Hindlimb muscle (tissue), 1 donor: ENCODE results near the gene PLOD1. TPM values are rescaled to one million over a fixed set of nuclear protein-coding genes. Genes with fewer than 3 reads are reported as not detected.
"Not testable (repeated sequence)": the region's sequence is repeated elsewhere in the genome, so short reads cannot be mapped to it uniquely, and the experiment has no call there.

Source experiments
- DNase-seq: peaks from one replicate; pipeline ENCODE4 v3.0.0-alpha.2; 2013
- polyA plus RNA-seq: library from polyadenylated mRNA; unstranded; fragments of 120-200 nt; gene quantifications from one replicate; pipeline ENCODE4 v1.2.1, GENCODE V29; 2013; ENCODE audit not compliant: insufficient read length

The PLOD1 gene
- polyA plus RNA-seq, 1 donor: 144 TPM

- not testable (repeated sequence) for DNase-seq
Measured at GRCh38 chr1:11912482-11913216, 21.9 kb upstream of the PLOD1 start.

- DNase-seq: no peak
Measured at GRCh38 chr1:11913291-11913690, 21.2 kb upstream of the PLOD1 start.

DNA sequence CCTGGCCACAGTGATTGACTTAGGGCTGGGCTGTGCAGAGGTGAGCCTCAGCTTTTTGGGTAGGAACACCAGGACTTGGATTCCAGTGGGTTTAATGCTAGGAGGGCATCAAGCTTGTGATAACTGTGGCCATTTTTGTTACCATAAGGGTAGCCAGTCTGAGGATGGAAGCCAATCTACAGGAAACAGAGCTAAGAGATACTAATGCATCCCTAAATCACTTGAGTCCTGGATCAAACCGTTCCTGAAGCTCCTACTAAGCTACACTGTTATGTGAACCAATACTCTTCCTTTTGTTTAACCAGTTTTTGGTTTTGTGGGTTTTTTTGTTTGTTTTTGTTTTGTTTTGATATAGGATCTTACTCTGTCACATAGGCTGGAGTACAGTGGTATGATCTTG, 20.5 kb upstream of the PLOD1 start:
- DNase-seq: no peak

DNA sequence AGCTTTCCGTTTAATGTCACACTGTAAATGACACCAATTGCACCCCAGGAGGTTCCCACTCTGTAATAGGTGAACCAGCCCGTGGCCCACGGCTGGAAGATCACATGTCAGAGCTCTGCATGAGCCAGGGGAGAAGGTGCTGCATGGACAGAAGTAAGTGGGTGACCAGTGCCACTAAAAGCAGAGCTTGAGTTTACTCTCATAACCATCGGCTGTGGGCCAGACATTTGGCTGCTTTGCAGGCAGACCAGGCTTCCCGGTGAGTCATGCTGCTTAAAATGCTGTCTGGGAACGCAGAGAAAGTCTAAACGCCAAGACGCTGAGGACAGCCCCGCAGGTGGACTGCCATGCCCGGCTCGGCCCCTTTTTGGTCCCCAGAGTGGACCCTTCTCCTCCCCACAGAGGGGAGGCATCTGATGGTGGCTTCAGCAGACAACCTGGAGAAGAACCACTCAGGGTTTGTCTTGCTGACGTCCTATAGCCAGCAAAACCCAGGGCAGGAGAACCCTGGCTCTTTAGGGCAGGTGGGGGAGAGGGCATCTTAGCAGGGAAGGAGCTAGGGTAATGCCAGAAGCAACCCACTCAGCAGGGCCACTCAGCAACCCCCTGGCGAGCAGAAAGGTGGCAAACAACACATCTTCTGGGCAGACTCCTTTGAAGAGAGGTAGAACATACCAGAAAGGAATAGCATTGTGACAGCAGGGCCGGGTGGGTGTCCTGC, 15.6 kb upstream of the PLOD1 start:
- DNase-seq: no peak

- no peak for DNase-seq
Measured at GRCh38 chr1:11919621-11920020, 14.9 kb upstream of the PLOD1 start.

- DNase-seq: no peak
Measured at GRCh38 chr1:11920239-11920903, 14.1 kb upstream of the PLOD1 start.

DNA sequence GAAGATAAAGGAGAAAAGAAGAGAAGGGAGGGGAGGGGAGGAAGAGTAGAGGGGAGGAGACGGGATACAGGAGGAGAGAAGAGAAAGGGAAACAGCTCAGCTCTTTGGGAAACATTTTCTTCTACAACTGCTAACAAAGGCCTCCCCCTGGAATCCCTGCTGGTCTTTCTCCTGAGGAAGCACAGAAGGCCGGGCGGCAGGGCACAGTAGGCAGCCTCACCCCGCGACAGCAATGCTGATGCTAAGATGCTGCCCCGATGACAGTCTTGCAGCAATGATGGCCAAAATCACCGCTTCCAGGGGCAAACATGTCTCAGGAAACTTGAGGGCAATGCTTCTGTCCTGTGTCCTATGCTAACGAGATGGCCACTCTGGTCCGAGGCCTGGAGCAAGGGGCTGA, 13.5 kb upstream of the PLOD1 start:
- no peak for DNase-seq

DNA sequence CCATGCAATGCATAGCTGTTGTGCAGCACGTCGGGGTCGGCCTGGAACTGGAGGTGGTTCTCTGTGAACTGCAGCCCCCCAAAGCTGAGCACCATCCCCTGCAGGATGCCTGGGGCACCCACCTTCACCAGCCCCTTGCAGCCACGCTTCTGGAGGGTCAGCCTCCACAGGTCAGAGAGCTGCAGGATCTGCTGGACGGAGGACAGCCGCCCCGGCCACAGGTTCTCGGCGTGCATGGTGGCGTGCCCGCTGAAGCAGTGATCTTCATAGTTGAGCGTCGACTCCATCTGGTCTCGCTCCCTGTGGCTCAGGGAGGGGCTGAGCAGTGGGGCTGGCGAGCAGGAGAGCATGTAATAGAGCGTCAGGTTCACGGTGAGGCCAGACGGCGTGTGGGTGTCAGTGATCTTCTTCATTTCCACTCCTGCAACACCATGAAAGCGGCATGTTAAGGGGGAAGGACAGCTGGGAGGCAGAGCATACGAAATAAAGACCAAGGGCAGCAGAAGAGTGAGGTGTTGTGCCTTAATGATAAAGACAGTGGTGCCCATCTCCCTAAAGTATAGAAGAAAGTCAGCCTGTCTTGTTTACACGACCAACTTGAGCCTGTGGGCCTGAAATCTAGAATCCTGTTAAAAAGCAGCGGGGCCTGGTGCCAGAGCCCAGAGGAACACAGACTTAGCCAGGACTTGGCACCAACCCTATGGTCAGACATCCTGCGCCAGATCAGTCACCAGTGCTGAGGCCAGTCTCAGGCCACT, 11.3 kb upstream of the PLOD1 start:
- no peak for DNase-seq

DNA sequence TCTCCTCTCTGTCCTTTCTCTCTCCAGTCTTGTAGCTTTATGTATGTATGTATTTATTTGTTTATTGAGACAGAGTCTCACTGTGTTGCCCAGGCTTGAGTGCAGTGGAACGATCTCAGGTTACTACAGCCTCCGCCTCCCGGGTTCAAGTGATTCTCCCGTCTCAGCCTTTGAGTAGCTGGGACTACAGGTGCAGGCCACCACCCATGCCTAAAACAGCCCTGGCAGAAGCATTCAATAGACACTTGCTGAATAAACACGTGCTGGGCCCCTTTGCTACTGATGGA, 10.7 kb upstream of the PLOD1 start:
- no peak for DNase-seq

DNA sequence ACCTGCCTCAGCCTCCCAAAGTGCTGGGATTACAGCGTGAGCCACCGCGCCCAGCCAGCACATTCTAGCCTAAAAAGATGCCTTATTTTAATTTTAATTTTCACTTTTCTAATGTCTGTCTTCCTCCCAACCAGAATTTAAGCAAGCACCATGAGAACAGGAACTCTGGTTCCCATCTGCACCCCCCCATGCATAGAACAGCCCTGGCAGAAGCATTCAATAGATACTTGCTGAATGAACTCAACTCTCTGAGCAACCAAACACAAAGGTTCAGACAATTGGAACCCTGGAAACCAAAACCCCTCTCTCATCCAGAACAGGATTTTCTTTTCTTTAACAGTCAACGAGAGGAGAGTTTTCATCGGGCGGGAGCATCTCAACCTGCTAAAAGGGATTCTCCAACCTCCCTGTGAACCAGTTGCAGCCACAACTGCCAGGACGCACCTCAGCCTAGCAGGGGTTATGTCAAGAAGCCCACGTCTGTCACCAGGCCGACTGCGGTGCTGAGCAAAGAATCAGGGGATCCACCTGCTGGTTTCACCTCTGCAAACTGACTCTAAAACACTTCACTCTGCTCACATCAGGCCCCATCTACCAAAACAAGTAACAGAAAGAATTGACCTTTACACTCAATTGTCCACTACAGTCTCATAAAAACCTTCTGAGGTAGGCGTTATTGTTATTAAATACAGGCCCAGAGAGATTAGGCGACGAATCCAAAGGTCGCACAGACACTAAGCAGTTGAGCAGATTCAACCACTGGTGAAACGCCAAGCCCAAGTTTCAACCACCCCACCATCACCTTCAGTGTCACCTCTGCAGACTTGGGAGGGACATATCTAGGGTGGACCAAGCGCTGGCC, 10.0 kb upstream of the PLOD1 start:
- no peak for DNase-seq

DNA sequence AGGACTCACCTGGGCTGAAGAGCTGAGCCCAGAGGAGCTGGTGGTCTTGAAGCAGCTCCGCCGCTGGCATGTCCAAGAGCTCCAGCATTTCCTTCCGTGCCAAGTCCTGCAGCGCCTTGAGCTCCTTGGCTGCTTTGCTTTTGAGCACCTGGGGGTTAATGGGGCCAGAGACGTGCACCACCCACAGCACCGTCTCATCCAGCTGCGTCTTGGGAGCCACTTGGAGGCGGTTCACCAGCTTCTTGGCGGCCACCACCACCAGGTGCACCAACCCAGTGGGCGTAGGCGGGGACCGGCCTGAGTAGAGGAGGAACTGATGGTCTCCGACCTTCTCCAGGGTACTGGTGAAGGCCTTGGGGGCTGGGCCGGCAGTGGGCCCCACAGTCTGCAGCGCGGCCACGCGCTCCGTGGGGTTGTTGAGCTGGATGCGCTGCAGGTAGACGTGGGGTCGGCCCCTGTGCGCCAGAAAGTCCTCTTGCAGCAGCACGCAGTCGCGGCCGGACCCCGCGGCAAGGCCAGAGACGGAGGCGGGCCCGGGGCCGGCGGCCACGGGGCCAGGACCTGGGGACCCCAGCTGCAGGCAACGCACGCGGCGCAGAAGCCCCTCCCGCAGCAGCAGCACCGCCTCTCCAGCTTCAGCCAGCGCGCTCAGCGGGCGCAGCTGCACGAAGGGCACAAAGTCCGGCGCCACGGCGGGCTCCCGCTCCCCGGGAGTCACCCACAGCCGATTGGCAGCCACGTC, 9.2 kb upstream of the PLOD1 start:
- DNase-seq: not testable (repeated sequence)

- no peak for DNase-seq
Measured at GRCh38 chr1:11925938-11926292, 8.6 kb upstream of the PLOD1 start.

- DNase-seq: no peak
Measured at GRCh38 chr1:11927866-11928592, 6.5 kb upstream of the PLOD1 start.

DNA sequence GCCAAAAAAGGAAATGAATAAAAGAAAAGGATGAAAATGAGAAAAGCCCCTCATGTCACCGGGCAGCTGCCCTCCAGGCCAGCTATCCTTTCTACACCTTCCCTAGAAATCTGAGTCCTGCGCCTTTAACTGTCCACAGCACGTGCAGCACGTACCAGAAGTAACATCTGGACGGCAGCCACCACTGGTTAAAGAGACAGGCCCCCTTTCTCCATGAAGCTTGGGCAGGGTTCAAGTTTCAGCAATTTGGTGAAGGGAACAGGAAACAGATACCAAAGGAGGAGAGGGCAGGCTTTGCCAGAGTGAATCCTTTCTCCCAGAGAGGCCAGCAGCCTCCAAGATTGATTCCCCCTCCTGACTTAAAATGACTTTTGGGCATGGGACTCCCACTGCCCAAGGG, 4.7 kb upstream of the PLOD1 start:
- peak; percentile 84 for DNase-seq

GRCh38 chr1:11930571-11931445, 3.7 kb upstream of the PLOD1 start:
- DNase-seq: peak; percentile 50

- DNase-seq: no peak
Measured at GRCh38 chr1:11931845-11932244, 2.7 kb upstream of the PLOD1 start.

GRCh38 chr1:11935057-11935412, 518 bp downstream of the PLOD1 start:
- no peak for DNase-seq

- not testable (repeated sequence) for DNase-seq
Measured at GRCh38 chr1:11935733-11936132, 1.2 kb downstream of the PLOD1 start.

DNA sequence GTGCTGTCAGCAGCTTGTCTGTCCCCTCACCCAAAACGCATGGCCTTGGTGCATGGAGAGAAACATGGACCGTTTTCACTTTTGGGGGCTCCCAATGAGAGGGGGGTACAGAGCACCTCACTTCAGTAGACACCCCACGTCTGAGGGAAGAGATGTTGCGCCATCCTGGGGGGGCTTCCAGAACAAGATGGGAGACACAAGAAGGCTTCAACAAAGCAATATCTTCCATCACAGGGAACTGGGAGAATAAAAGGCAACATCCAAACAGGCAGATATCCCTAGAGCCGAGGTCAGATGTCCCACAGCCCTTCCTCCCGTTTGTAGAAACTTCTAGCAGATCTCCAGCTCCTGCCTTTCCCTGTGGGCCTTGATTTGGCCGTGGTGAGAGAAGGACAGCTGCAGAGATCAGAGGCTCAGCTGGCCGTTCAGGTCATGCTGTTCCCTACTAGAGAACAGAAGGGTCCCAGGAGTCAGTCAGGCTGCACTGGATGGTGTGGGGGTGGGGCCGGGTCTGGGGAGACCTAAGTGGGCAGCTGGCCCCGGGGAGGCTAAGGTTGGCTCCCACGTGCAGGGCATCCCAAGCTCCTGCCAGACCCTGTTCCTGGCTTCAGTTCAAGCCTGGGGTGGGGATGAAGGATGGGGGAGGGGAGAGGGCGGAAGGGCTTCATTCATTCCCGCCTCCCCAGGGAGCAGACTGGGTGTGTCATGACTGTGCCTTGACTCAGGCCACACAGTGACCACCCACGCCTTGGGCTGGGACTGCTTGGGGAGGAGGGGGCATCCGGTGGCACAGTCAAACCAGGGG, 4.4 kb downstream of the PLOD1 start:
- DNase-seq: peak; percentile 58
